ENCODE data around the gene SEC23IP. TPM values are rescaled to one million over a fixed set of nuclear protein-coding genes. Genes with fewer than 3 reads are reported as not detected.

SEC23IP gene
- total RNA-seq, 1 donor from 2014 or later, result 64.6 TPM

DNA sequence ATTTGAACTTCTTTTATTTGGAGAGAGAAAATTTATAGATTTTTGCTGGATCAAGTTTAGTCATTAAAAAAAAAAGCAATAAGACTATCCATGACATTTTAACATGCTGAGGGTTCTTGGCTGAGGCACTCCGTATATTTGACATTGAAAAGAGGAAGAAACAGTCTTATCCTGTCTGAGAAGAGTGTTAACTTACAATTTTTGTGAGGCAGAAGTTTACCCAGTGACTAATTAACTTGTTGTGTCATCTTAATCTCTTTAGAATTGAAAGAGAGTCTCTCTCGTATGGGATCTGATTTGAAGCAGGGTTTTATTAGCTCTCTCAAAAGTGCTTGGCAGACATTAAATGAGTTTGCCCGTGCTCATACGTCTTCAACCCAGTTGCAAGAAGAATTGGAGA, 39.3 kb downstream of the SEC23IP start:
- Mint-ChIP-seq H3K4me1 (ENCODE audit: unreplicated experiment) (peaks cover 3% of the 10 kb centered on the region), H3K4me3 (ENCODE audit: unreplicated experiment) (no peak overlapping the region), H3K36me3 (ENCODE audit: unreplicated experiment) (peaks cover 49% of the 10 kb centered on the region), H3K27ac (ENCODE audit: unreplicated experiment) (peak overlapping the region; percentile 37), H3K9me3 (ENCODE audit: unreplicated experiment) (no peaks in the 10 kb centered on the region), H3K27me3 (ENCODE audit: unreplicated experiment) (no peaks in the 10 kb centered on the region)
- no peak for TF ChIP-seq CTCF (IDR thresholded peaks at IDR 0.05)
- DNase-seq (ENCODE audit: extremely low spot score, unreplicated experiment), result no peak

- Mint-ChIP-seq H3K4me3 (ENCODE audit: unreplicated experiment) (no peak overlapping the region), H3K27me3 (ENCODE audit: unreplicated experiment) (no peaks in the 10 kb centered on the region), H3K36me3 (ENCODE audit: unreplicated experiment) (peaks cover 47% of the 10 kb centered on the region), H3K27ac (ENCODE audit: unreplicated experiment) (no peak overlapping the region), H3K9me3 (ENCODE audit: unreplicated experiment) (no peaks in the 10 kb centered on the region), H3K4me1 (ENCODE audit: unreplicated experiment) (peaks cover 3% of the 10 kb centered on the region)
- TF ChIP-seq CTCF (IDR thresholded peaks at IDR 0.05), result no peak
- no peak for DNase-seq (ENCODE audit: extremely low spot score, unreplicated experiment)
Observed at GRCh38 chr10:119932631-119933030, 40.1 kb downstream of the SEC23IP start.

GRCh38 chr10:119933179-119933578, 40.6 kb downstream of the SEC23IP start:
- H3K9me3 Mint-ChIP-seq (ENCODE audit: unreplicated experiment), result no peaks in the 10 kb centered on the region
- H3K4me1 Mint-ChIP-seq (ENCODE audit: unreplicated experiment), result peaks cover 3% of the 10 kb centered on the region
- peak; percentile 49 for TF ChIP-seq CTCF (IDR thresholded peaks at IDR 0.05)
- H3K27me3 Mint-ChIP-seq (ENCODE audit: unreplicated experiment), result no peaks in the 10 kb centered on the region
- DNase-seq (ENCODE audit: extremely low spot score, unreplicated experiment), result no peak
- no peak overlapping the region for H3K27ac Mint-ChIP-seq (ENCODE audit: unreplicated experiment)
- peaks cover 51% of the 10 kb centered on the region for H3K36me3 Mint-ChIP-seq (ENCODE audit: unreplicated experiment)
- H3K4me3 Mint-ChIP-seq (ENCODE audit: unreplicated experiment), result no peak overlapping the region

DNA sequence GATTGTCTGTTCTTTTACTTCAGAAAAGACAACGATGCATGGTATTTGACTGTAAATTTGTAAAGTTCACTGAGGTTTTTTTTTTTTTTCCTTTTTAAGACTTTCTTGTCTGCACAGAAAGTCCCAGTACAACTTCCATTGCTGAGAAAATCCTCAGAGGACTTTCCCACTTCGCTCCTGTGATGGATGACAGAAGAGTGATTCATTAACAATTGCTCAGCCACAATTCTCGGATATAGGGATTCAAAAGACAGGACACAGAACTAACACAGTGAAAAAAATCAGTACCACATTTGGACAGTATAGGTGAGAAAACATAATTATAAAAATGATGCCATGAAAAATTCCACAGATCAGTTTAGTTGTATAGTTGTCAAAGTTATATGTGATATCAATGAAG, 48.0 kb downstream of the SEC23IP start:
- Mint-ChIP-seq H3K27ac (ENCODE audit: unreplicated experiment) (no peak overlapping the region), H3K36me3 (ENCODE audit: unreplicated experiment) (peaks cover 40% of the 10 kb centered on the region), H3K4me3 (ENCODE audit: unreplicated experiment) (no peak overlapping the region), H3K9me3 (ENCODE audit: unreplicated experiment) (no peaks in the 10 kb centered on the region), H3K4me1 (ENCODE audit: unreplicated experiment) (no peaks in the 10 kb centered on the region), H3K27me3 (ENCODE audit: unreplicated experiment) (no peaks in the 10 kb centered on the region)
- TF ChIP-seq CTCF (IDR thresholded peaks at IDR 0.05), result no peak
- DNase-seq (ENCODE audit: extremely low spot score, unreplicated experiment), result no peak

GRCh38 chr10:119942973-119943372, 50.4 kb downstream of the SEC23IP start:
- peaks cover 32% of the 10 kb centered on the region for H3K36me3 Mint-ChIP-seq (ENCODE audit: unreplicated experiment)
- no peaks in the 10 kb centered on the region for H3K27me3 Mint-ChIP-seq (ENCODE audit: unreplicated experiment)
- no peak for DNase-seq (ENCODE audit: extremely low spot score, unreplicated experiment)
- no peak overlapping the region for H3K4me3 Mint-ChIP-seq (ENCODE audit: unreplicated experiment)
- no peak for TF ChIP-seq CTCF (IDR thresholded peaks at IDR 0.05)
- no peak overlapping the region for H3K27ac Mint-ChIP-seq (ENCODE audit: unreplicated experiment)
- no peaks in the 10 kb centered on the region for H3K4me1 Mint-ChIP-seq (ENCODE audit: unreplicated experiment)
- no peaks in the 10 kb centered on the region for H3K9me3 Mint-ChIP-seq (ENCODE audit: unreplicated experiment)
